Measurements from ENCODE around the gene B4GALNT2.
"Not testable (repeated sequence)": the region's sequence is repeated elsewhere in the genome, so short reads cannot be mapped to it uniquely, and the experiment has no call there.

B4GALNT2 gene

GRCh38 chr17:49183341-49183740 is 50.8 kb downstream of the B4GALNT2 start:
- DNase-seq, result no peak

- no peak for DNase-seq
Observed at GRCh38 chr17:49183801-49184200, 51.2 kb downstream of the B4GALNT2 start.

DNA sequence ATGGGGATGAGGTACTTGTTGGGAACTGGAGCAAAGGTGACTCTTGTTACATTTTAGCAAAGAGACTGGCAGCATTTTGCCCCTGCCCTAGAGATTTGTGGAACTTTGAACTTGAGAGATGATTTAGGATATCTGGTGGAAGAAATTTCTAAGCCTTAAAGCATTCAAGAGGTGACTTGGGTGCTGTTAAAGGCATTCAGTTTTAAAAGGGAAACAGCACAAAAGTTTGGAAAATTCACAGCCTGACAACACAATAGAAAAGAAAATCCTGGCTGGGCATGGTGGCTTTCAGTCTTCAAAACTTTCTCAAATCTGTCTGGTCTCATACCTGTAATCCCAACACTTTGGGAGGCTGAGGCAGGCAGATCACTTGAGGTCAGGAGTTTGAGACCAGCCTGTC is 52.0 kb downstream of the B4GALNT2 start:
- not testable (repeated sequence) for DNase-seq

DNA sequence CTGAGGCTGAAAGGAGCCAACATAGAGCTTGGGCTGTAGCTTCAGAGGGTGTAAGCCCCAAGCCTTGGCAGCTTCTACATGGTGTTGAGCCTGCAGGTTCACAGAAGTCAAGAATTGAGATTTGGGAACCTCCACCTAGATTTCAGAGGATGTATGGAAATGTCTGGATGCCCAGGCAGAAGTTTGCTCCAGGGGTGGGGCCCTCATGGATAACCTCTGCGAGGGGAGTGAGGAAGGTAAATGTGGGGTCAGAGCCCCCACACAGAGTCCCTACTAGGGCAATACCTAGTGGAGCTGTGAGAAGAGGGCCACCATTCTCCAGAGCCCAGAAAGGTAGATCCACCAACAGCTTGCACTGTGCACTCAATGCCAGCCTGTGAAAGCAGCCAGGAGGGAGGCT is 52.8 kb downstream of the B4GALNT2 start:
- DNase-seq, result not testable (repeated sequence)

DNA sequence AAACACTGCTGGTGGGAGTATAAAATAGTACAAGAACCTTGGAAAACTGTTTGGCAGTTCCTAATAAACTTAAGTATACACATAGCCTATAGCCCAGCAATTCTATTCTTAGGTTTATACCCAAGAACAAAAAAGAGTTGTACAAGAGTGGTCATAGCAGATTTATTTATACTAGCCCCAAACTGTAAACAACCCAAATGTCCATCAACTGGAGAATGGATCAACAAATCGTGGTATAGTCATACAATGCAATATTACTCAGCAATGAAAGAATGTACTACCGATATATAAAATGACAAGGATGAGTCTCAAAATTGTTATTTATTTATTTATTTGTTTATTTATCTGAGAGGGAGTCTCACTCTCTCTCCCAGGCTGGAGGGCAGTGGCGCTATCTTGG is 54.7 kb downstream of the B4GALNT2 start:
- DNase-seq, result no peak

GRCh38 chr17:49190932-49191331 is 58.4 kb downstream of the B4GALNT2 start:
- DNase-seq, result no peak

DNA sequence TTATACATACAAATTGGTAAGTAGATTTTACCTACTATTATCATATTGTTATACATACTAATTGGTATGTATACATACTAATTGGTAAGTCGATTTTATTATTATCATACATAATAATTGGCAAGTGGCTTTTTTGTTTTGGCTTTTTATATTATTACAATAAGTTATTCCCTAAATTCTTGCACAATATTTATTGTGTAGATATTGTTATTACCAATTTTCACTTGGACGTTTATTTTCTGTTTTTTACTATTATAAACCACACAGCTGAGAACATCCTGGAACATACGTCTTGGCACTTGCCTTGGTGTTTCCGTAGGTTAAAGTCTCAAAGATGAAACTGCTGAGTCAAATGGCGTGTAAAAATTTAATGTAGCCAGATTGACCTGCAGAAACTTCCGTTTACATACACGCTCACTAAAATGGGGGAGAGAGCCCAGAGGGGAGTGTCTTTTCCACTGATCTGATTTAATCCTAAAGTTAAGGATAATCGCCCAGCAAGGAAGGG is 58.9 kb downstream of the B4GALNT2 start:
- DNase-seq, result no peak

DNA sequence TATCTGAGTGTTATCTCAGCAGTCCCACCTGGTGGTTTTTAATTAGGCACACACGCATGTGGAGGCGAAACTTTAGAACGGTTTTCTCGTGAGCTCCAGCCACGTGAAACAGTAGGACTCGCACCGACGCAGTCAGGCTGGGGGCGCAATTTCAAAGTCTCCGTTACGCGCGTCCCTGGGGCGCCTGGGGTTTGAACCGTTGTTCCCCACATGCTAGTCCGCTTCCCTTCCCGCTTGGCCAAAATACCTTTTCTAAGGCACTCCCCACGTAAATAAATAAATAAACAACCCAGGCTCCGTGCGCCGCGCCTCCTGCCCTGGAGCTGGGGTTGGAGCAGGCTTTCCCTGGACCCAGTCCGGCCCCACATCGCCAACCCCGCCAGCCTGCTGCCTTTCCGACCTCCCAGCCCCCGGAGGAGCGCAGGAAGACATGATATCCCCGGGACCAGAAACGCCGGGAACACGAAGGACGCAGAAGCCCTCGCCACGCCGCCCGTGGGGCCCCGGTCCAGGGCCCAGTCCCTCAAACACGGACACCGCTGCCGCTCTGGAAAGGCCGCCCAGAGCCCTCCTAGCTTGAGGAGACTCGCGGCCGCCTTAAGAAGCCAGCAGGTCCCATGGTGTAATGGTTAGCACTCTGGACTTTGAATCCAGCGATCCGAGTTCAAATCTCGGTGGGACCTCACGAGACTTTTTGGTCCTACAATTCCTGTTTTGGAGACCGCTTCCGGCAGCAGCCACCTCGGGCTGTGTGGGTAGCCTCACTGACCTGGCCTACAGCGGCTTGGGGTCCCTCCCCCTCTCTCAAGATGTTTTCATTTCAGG is 59.6 kb downstream of the B4GALNT2 start:
- DNase-seq, result peak; percentile 82

DNA sequence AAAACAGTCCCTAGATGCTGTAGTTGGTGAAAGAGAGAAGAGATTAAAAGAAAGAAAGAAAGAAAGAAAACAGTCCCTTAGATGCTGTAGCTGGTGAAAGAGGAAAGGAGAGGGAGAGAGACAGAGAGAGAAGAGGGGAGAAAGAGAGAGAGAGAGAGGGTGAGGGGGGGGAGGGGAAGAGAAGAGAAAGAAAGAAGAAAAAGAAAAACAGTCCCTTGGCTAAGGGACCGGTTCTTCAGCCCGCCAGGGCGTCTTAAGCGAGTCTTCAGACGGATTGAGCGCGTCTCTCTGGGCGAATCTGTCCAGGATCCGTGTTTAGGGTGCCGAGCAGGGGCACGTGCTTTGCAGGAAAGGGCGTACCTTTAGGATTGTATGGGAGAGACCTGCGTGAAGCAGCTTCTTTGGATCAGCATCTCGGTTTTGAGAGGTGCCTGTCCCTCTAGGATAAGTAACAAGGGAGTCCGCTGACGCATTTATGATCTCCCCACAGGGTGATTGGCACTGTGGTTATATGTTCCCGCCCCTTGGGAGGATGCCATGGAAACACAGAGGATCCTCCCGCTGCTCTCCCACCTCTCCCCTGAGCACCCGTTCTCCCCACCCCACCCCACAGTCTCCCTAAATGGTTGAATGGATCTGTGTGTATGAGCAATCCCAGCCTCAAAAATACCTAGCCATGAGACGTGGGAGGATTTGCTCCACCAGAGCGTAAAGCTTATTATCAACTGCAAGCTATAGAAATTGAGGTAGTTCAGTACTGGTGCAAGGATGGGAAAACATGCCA is 61.1 kb downstream of the B4GALNT2 start:
- no peak for DNase-seq

- no peak for DNase-seq
Observed at GRCh38 chr17:49194297-49194607, 61.7 kb downstream of the B4GALNT2 start.

DNA sequence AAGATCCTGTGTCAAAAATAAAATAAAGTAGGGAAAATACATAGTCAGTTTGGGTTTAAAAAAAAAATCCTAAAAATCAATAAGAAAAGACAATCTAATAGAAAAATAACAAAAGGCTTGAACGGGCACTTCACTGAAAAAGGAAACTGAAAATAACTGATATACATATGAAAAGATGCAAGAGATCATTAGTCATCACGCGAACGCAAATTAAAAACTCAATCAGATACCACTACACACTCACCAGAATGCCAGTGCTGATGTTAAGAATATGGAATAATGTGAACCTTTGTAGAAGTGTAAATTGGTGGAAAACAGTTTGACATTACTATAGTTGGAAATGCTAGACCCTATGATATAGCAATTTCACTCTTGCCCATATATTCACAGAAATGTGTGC is 63.2 kb downstream of the B4GALNT2 start:
- no peak for DNase-seq

GRCh38 chr17:49196520-49196919 is 64.0 kb downstream of the B4GALNT2 start:
- no peak for DNase-seq

- DNase-seq, result no peak
Observed at GRCh38 chr17:49197346-49197998, 64.9 kb downstream of the B4GALNT2 start.

DNA sequence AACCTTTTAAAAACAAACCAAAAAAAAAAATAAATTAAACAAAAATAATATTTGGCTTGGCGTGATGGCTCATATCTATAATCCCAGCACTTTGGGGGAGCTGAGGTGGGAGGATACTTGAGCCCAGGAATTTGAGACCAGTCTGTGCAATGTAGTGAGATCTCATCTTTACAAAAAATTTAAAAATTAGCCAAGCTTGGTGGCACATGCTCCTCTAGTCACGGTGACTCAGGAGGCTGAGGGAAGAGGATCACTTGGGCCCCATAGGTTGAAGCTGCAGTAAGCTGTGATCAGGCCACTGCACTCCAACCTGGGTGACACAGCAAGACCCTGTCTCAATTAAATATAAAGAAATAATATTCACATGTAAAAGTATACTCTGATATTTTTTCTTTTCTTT is 65.6 kb downstream of the B4GALNT2 start:
- no peak for DNase-seq

DNA sequence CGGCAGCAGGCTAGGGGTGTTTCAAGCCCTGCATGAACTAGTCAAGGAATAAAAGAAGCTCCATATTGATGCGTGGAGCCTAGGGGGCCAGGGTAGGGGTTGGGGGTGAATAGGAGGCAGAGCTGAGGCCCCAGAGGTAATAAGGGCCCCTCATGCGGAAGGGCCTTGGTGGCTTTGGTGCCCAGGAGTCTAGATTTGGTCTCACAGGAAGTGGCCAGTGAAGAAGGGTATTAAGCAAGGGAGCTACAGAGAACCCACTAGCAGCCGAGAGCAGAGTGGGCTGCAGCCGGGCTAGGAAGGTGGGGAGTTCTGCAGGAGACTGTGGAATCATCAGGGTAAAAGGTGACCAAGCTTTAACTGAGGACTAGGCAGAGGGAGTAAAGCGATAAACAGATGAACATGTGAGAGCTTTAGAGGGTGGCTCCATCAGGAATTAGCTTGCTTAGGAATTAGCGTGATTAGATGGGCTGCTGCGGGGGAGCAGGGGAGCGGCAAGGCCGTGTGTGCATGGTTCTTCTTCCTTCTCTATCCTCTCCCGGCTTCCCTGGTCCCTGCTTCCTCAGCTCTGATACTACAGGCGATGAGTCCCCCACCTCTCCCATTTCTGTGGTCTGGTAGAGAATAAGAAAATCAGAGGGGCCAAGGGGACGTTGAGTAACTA is 68.0 kb downstream of the B4GALNT2 start:
- DNase-seq, result no peak

GRCh38 chr17:49201481-49201927 is 68.9 kb downstream of the B4GALNT2 start:
- no peak for DNase-seq

- no peak for DNase-seq
Observed at GRCh38 chr17:49203796-49204195, 71.2 kb downstream of the B4GALNT2 start.

DNA sequence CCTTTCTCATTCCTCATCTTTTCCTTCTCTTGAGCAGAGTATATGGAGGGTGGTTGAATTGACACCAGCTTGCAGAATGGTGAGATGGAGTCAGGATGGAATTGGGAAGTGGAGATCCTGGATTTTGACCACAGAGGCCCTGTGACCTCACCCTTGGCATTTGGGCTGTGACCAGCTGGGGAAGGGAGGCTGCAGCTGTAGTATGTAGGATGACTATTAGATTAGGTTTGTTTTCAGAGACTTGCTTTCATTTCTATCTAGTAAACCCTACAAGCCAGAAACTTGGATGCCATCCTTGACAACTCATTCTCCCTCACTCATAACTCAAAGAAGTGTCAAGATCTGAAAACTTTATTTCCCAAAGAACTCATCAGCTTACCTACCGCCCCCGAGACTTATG is 71.9 kb downstream of the B4GALNT2 start:
- DNase-seq, result no peak

GRCh38 chr17:49209061-49209571 is 76.5 kb downstream of the B4GALNT2 start:
- DNase-seq, result no peak

DNA sequence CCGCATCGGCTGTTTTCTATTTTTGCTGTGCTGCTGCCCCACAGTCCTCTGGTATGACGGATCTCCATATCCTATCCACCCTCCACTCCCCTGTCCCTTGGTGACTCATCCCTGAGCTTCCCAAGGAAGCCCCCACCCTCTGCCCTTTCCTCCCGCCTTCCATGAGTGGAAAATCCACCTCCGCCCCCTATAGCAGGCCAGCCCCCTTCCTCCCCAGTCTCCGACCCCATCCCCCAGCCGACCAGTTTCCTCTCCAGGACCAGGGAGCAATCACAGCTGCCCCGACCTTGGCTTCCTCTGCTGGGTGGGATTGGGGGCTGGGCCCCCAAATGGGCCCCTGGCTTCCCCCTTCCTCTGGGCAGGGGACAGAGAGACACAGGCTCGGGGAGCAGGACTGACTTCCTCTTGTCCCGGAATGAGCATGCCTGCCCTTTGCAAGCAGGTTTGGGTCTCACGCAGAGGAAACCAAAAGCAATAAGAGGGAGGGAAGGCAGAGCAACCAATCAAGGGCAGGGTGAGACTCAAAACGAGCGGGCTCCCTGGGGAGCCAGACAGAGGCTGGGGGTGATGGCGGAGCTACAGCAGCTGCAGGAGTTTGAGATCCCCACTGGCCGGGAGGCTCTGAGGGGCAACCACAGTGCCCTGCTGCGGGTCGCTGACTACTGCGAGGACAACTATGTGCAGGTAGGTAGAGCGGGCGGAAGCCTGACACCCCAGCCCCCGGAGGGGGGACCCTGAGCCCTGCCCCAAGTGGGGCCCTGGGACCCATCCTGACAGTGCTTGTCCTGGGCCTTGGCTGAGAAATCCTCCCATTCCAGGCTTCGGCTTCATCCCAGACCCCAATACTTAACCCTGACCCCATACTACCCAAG is 77.8 kb downstream of the B4GALNT2 start, which contains the start of the genes ABI3 and GNGT2:
TSS of gene ABI3 (plus strand) at position 550 of the 872 bp plus-strand sequence. CDS start at position 568, 18 bp downstream.
TSS of gene GNGT2 (minus strand) at position 417 of the 872 bp plus-strand sequence. CDS start 3,152 bp downstream, outside the sequence.
- DNase-seq, result no peak

DNA sequence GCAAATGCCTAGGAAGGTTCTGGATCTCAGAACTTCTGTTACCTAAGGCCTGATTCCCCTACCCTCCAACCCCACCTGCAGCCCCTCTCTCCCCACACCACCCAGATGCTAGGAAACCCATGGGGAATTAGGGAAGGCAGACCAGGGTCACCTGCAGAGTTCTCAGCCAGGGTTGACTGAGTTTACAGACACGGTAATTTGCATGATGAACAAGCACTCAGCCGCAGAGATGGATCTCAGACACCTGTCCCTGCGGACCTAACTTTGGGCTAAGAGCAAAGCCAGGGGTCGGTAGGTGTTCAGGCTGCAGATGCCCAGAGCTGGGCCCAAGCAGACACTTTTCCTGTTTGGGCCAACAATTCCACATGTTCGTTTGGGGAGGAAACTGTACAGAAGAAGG is 80.8 kb downstream of the B4GALNT2 start:
- no peak for DNase-seq

Data from NCI-H2107 (cell line).